GM21526 (cell line): Measurements from ENCODE around the gene PNPLA6.

Source experiments
- ATAC-seq: cut with Tn5 transposase; IDR thresholded peaks from one replicate; pipeline ENCODE4 v1.9.1; 2021; ENCODE audit warnings: moderate library complexity; ENCODE audit not compliant: unreplicated experiment, low FRiP score

Gene PNPLA6

DNA sequence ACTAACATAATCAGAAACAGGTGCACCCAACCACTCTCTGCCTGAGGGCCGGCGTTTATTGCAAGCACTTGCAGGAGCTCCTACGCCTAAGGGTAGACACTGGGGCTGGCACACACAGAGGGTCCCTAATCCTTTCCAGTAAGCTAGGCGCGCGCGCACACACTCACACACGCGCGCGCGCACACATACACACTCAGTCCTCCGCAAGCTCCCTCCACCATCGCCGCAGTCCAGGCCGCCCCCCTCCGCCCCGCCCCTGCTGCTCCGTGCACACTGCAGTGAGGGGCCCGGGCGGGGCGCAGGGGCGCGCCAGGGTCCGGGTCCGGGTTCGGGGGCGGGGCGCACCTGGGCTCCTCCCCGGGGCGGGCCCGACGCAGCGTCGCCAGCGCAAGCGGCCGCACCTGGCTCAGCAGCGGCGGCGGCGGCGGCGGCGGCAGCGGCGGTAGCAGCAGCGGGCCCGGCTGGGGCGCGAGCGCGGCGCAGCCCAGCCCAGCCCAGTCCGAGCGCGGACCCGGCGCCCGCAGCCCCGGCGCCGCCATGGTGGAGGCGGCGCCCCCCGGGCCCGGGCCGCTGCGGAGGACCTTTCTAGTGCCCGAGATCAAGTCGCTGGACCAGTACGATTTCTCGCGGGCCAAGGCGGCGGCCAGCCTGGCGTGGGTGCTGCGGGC lies 60.1 kb downstream of the PNPLA6 start, which contains the start of gene CAMSAP3:
Gene CAMSAP3 (plus strand): TSS at position 398 of the 668 bp plus-strand sequence. CDS start 140 bp downstream, at position 538.
- ATAC-seq: no peak

- ATAC-seq: no peak
Measured at GRCh38 chr19:7596211-7596937, 60.9 kb downstream of the PNPLA6 start.

DNA sequence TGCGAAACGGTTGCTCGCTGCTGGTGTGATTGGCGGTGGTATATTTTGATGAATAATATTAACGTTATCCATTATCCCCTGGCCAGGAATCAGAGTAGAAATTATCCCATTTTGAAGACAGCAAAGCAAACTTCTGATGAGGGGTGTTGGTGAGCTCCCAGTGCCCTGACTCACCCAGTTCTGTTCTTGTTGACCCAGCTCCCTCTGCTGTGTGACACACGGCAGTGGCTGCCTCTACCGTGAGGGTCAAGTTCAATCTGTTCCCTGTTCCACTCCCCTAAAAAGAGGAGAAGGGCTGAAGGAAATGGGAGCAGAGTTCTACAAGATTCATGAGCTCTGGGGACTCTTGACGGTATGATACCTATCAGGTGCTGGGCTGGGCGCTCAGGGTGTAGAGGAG lies 62.2 kb downstream of the PNPLA6 start:
- no peak for ATAC-seq

DNA sequence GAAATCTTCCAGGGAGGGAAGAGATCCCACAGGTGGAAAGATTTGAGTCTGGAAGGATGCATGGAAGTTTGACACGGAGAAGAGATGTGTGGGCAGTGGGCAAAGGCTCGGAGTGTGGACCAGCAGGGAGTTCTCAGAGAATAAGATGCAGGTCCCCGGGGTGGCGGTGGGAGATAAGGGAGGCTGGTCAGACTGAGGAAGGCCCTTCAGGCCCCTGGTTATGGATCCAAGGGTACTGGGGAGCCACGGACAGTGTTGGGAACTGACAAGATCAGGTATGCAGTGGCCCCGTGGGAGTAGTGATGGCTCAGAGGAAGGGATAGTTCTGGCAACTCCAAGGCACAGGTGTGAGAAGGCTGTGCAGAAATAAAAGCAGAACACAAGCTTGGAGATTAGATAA lies 62.7 kb downstream of the PNPLA6 start:
- no peak for ATAC-seq

GRCh38 chr19:7600721-7601120 lies 65.2 kb downstream of the PNPLA6 start:
- ATAC-seq: no peak

DNA sequence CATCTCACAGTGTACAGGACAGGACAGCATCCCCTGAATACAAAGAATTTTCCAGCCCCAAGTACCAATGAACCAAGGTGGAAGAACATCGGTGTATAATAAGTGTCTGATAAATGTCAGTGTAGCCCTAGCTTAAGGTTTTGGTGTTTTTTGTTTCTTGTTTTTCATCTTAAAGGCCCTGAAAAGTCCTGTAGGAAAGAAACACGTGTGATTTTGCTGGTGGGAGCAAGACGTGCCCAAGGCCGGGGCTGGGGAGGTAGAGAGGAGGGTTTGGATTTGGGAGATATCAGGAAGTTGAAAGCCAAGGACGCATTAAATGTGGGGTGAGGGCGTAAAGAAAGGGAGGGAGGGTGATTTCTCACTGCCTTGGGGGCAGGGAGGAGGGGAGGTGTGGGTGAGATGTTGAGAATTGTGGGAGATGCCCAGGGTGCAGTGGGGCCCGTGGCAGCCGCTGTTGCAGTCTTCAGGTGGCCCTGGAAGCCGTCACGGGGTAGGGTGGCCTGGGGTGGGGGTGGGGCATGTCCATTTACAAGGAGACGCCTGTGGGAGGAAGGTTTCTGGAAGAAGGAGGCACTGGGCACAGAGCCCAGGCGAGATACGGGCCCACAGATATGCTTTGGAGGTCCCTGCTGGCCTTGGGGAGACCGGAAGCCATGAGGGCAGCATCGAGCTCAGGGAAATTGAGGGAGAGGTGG lies 66.9 kb downstream of the PNPLA6 start:
- no peak for ATAC-seq

GRCh38 chr19:7602935-7603497 lies 67.5 kb downstream of the PNPLA6 start:
- no peak for ATAC-seq

- no peak for ATAC-seq
Measured at GRCh38 chr19:7603919-7604318, 68.4 kb downstream of the PNPLA6 start.

DNA sequence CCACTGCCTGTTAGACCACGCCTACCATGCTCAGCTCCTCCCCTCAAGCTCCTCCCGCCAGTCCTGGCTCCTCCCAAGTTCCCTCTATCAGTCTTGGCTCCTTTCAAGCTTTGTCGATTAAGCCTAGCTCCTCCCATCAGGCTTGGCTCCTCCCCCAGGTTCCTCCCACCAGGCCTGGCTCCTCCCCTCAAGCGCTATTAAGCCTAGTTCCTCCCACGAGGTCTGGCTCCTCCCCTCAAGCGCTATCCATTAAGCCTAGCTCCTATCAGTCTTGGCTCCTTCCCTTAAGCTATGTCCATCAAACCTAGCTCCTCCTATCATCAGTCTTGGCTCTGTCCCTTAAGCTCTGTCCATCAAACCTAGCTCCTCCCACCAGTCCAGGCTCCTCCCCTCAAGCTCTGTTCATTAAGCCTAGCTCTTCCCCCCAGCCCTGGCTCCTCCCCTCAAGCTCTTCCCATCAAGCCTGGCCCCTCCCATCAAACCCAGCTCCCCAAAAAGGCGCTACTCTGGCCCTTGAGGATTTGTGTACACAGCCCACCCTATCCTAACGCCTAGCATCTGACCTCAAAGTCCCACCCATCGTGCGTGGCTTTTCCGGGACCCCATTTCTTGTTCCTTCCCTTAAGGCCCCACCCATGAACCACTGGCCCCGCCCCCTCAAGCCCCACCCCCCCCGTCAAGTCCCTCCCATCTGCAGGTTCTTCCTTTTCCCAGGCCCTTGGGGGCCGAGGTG lies 70.1 kb downstream of the PNPLA6 start:
- ATAC-seq: no peak

DNA sequence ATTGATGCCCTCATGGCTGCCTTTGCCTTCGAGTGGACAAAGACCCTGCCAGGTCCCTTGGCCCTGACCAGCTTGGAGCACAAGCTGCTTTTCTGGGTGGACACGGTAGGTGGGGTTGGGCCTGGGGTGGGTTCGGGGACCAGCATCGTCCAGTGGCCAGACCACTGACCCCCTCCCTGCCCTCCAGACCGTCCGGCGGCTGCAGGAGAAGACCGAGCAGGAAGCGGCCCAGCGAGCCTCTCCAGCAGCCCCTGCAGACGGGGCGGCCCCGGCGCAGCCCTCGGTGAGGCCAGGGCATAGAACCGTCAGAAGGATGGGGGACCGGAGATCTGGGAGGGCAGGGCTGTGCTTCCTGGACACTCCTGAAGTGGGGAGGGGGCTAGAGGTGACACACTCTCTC lies 70.8 kb downstream of the PNPLA6 start:
- ATAC-seq: no peak

GRCh38 chr19:7607212-7607873 lies 71.8 kb downstream of the PNPLA6 start:
- no peak for ATAC-seq

- no peak for ATAC-seq
Measured at GRCh38 chr19:7607874-7608560, 72.5 kb downstream of the PNPLA6 start.

DNA sequence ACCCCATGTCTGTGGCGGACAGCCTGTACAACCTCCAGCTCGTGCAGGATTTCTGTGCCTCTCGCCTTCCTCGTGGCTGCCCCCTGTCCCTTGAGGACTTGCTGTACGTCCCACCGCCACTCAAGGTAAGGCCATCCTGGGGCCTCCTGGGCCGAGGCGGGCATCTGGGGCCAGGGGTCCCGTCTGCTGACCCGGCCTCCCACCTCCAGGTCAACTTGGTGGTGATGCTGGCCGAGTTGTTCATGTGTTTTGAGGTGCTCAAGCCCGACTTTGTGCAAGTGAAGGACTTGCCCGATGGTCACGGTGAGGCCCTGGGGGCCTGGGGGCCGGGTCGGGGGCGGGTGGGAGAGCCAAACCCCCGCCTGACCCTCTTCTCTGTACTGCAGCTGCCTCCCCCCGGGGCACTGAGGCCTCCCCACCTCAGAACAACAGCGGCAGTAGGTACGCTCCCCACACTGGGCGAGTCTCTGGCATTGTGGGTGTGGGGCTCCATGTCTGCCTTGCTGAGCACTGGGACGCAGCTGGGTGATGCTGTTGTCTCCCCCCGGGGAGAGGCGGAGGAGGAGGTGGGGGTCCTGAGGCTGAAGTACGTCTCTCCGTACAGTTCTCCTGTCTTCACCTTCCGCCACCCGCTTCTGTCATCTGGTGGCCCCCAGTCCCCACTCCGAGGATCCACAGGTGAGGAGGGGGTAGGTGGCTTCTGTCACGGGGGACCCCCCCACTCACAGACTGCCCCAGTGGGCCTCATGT lies 75.1 kb downstream of the PNPLA6 start:
- no peak for ATAC-seq
